GM23338 (cell line): ENCODE results near the gene HTR4.

Experiments used
- CREB1 ChIP-seq: fragments of 250-450 bp; sonication (Bioruptor Pico); IDR thresholded peaks from 2 replicates; pipeline ENCODE4 v1.5.0; 2020; ENCODE audit warnings: low read depth, mild to moderate bottlenecking, moderate library complexity
- CTCF ChIP-seq, 2 experiments: fragments of 200-600 bp in 1 of 2; sonication (generic) in 1 of 2; conservative IDR thresholded peaks; 2 replicates each; pipeline versions ENCODE4 v1.5.1 to v1.6.1; 2016 to 2017; ENCODE audit warnings: antibody characterized with exemption in 2 of 2, low read depth in 2 of 2, mild to moderate bottlenecking in 2 of 2, moderate library complexity in 1 of 2
- EZH2 ChIP-seq: fragments of 200-600 bp; sonication (generic); IDR thresholded peaks from one replicate; pipeline ENCODE4 v1.8.0; 2017; ENCODE audit warnings: antibody characterized with exemption, mild to moderate bottlenecking, low read depth; ENCODE audit not compliant: unreplicated experiment
- EZH2phosphoT487 ChIP-seq: fragments of 200-600 bp; sonication (generic); IDR thresholded peaks from one replicate; pipeline ENCODE4 v1.8.1; 2018; ENCODE audit warnings: antibody characterized with exemption; ENCODE audit not compliant: unreplicated experiment
- POLR2AphosphoS5 ChIP-seq: IDR thresholded peaks from 2 replicates; pipeline ENCODE4 v1.6.1; 2016; ENCODE audit warnings: antibody characterized with exemption, low read depth
- STAT1 ChIP-seq: IDR thresholded peaks from one replicate; pipeline ENCODE4 v1.6.1; 2016; ENCODE audit warnings: antibody characterized with exemption; ENCODE audit not compliant: unreplicated experiment

GRCh38 chr5:148532969-148533670 lies 121.2 kb downstream of the HTR4 start:
- no peak for TF ChIP-seq CTCF (conservative IDR thresholded peaks at IDR 0.05; ENCODE audit: low read depth in 2 of 2)
- no peak for TF ChIP-seq EZH2
- no peak for TF ChIP-seq EZH2phosphoT487
- TF ChIP-seq POLR2AphosphoS5, result no peak
- no peak for TF ChIP-seq CREB1 (CRISPR knock-in tag)
- no peak for TF ChIP-seq STAT1
